SK-N-SH treated with all-trans-retinoic acid at 6 μM for 48 hours (cell line): ENCODE measurements around the gene MS4A4A.

ENCODE experiments used
- ATAC-seq: fragments of 200-7000 bp; cut with Tn5 transposase; 3 replicates; pipeline ENCODE4 v1.9.1; 2020; ENCODE audit warnings: mild to moderate bottlenecking, moderate library complexity
- ARNTL ChIP-seq: fragments of 450-650 bp; formaldehyde crosslinking; IDR thresholded peaks from 2 replicates; pipeline ENCODE4 v1.5.0; 2020; ENCODE audit warnings: low read depth, mild to moderate bottlenecking, moderate library complexity, borderline replicate concordance
- CREB5 ChIP-seq: fragments of 250-450 bp; sonication (Bioruptor Pico); IDR thresholded peaks from 2 replicates; pipeline ENCODE4 v1.5.1; 2020; ENCODE audit warnings: low read depth, mild to moderate bottlenecking, moderate library complexity
- CSRNP3 ChIP-seq: fragments of 250-450 bp; sonication (Bioruptor Pico); IDR thresholded peaks from 2 replicates; pipeline ENCODE4 v1.5.1; 2021; ENCODE audit warnings: mild to moderate bottlenecking, moderate library complexity
- OSR1 ChIP-seq: fragments of 250-450 bp; sonication (Bioruptor Pico); IDR thresholded peaks from 2 replicates; pipeline ENCODE4 v1.8.0; 2022; ENCODE audit warnings: moderate library complexity, mild to moderate bottlenecking, inconsistent platforms
- POU6F1 ChIP-seq: fragments of 250-450 bp; sonication (Bioruptor Pico); IDR thresholded peaks from 2 replicates; pipeline ENCODE4 v1.8.0; 2021; ENCODE audit warnings: low read depth, mild to moderate bottlenecking, moderate library complexity, borderline replicate concordance
- PPARA ChIP-seq: fragments of 250-450 bp; sonication (Bioruptor Pico); IDR thresholded peaks from 2 replicates; pipeline ENCODE4 v1.5.0; 2020; ENCODE audit warnings: mild to moderate bottlenecking, borderline replicate concordance
- RARB ChIP-seq: fragments of 250-450 bp; sonication (Bioruptor Pico); IDR thresholded peaks from 2 replicates; pipeline ENCODE4 v1.8.0; 2021; ENCODE audit warnings: mild to moderate bottlenecking, moderate library complexity
- TCF4 ChIP-seq: fragments of 250-450 bp; sonication (Bioruptor Pico); IDR thresholded peaks from 2 replicates; pipeline ENCODE4 v1.8.0; 2021; ENCODE audit warnings: mild to moderate bottlenecking, moderate library complexity, borderline replicate concordance
- ZFP30 ChIP-seq: fragments of 450-650 bp; formaldehyde crosslinking; IDR thresholded peaks from 2 replicates; pipeline ENCODE4 v1.5.0; 2022; ENCODE audit warnings: mild to moderate bottlenecking, moderate library complexity
- ZNF70 ChIP-seq: fragments of 450-650 bp; formaldehyde crosslinking; IDR thresholded peaks from 2 replicates; pipeline ENCODE4 v1.5.0; 2020; ENCODE audit warnings: mild to moderate bottlenecking, moderate library complexity
- ZNF8 ChIP-seq: fragments of 450-650 bp; formaldehyde crosslinking; IDR thresholded peaks from 2 replicates; pipeline ENCODE4 v1.5.0; 2020; ENCODE audit warnings: mild to moderate bottlenecking, moderate library complexity

MS4A4A gene

GRCh38 chr11:60357771-60358170, 77.3 kb downstream of the MS4A4A start:
- ATAC-seq: no peak
- TF ChIP-seq ZFP30 (CRISPR knock-in tag) (no peak), CREB5 (CRISPR knock-in tag) (no peak), CSRNP3 (CRISPR knock-in tag) (no peak), ZNF8 (no peak), POU6F1 (CRISPR knock-in tag) (no peak), RARB (CRISPR knock-in tag) (no peak), PPARA (CRISPR knock-in tag) (no peak), ARNTL (no peak), ZNF70 (CRISPR knock-in tag) (no peak), OSR1 (CRISPR knock-in tag) (no peak), TCF4 (CRISPR knock-in tag) (no peak)
